ENCODE results near the gene TPCN1.

DNA sequence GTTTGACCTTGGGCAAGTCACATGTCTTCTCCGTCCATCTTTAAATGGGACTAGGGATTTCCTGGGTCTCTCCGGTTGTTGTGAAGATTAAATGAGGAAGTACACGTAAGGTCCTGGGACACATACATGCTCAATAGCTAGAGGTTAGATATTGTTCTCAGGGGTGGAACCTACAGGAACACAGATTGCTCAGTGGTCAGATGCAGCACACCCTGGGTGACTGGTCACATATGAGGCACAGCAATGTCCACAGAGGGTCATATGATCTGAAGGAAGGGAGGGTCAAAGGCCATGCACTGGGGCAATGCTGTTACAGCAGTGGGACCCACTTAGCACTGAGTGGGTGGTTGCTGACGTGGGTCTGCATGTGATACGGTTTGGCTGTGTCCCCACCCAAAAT, 125.1 kb downstream of the TPCN1 start:
- TF ChIP-seq SPI1 (IDR thresholded peaks at IDR 0.05; ENCODE audit: low read depth, low read length) (no peak), POLR2A (IDR thresholded peaks at IDR 0.05; ENCODE audit: low read depth, low read length) (no peak), POLR2AphosphoS5 (IDR thresholded peaks at IDR 0.05; ENCODE audit: low read depth, low read length) (no peak), TAF1 (IDR thresholded peaks at IDR 0.05; ENCODE audit: low read depth, low read length) (no peak), POU2F2 (IDR thresholded peaks at IDR 0.05; ENCODE audit: low read depth, low read length) (no peak)
